HEK293T (cell line): ENCODE data around the gene KREMEN1.

Experiments
- ARNT ChIP-seq: fragments of 450-650 bp; IDR thresholded peaks from 2 replicates; pipeline ENCODE4 v1.6.1; 2017; ENCODE audit warnings: mild to moderate bottlenecking
- BHLHE40 ChIP-seq: fragments of 450-650 bp; IDR thresholded peaks from 2 replicates; pipeline ENCODE4 v1.6.1; 2016; ENCODE audit warnings: mild to moderate bottlenecking, moderate library complexity, borderline replicate concordance
- CTBP1 ChIP-seq: fragments of 450-650 bp; IDR thresholded peaks from 2 replicates; pipeline ENCODE4 v1.6.1; 2016; ENCODE audit warnings: borderline replicate concordance
- ELF4 ChIP-seq: fragments of 450-650 bp; IDR thresholded peaks from 2 replicates; pipeline ENCODE4 v1.6.1; 2017; ENCODE audit warnings: antibody characterized with exemption
- FOXK2 ChIP-seq: fragments of 450-650 bp; IDR thresholded peaks from 2 replicates; pipeline ENCODE4 v1.6.1; 2016; ENCODE audit warnings: mild to moderate bottlenecking
- FOXM1 ChIP-seq: fragments of 450-650 bp; IDR thresholded peaks from 2 replicates; pipeline ENCODE4 v1.6.1; 2017; ENCODE audit warnings: mild to moderate bottlenecking, borderline replicate concordance
- HDGF ChIP-seq: fragments of 450-650 bp; IDR thresholded peaks from 2 replicates; pipeline ENCODE4 v1.6.1; 2017; ENCODE audit warnings: antibody characterized with exemption, borderline replicate concordance
- L3MBTL2 ChIP-seq: fragments of 450-650 bp; conservative IDR thresholded peaks from 2 replicates; pipeline ENCODE4 v1.6.1; 2016; ENCODE audit warnings: mild to moderate bottlenecking
- LEF1 ChIP-seq: fragments of 450-650 bp; IDR thresholded peaks from 2 replicates; pipeline ENCODE4 v1.6.1; 2017; ENCODE audit warnings: mild to moderate bottlenecking, borderline replicate concordance
- PKNOX1 ChIP-seq: fragments of 450-650 bp; IDR thresholded peaks from 2 replicates; pipeline ENCODE4 v1.6.1; 2016
- SP1 ChIP-seq: fragments of 450-650 bp; IDR thresholded peaks from 2 replicates; pipeline ENCODE4 v1.6.1; 2017
- SUZ12 ChIP-seq: fragments of 450-650 bp; IDR thresholded peaks from 2 replicates; pipeline ENCODE4 v1.6.1; 2016; ENCODE audit warnings: mild to moderate bottlenecking
- TARDBP ChIP-seq: fragments of 450-650 bp; IDR thresholded peaks from 2 replicates; pipeline ENCODE4 v1.6.1; 2016

GRCh38 chr22:29093030-29093429 is 20.2 kb downstream of the KREMEN1 start:
- TF ChIP-seq CTBP1 (no peak), FOXM1 (no peak), TARDBP (no peak), ELF4 (no peak), SUZ12 (no peak), SP1 (no peak), FOXK2 (no peak), PKNOX1 (no peak), ARNT (no peak), BHLHE40 (no peak), HDGF (no peak), LEF1 (no peak), L3MBTL2 (no peak)
